T47D (cell line): ENCODE measurements around the gene ANGPTL4.
"Not testable (repeated sequence)": the region's sequence is repeated elsewhere in the genome, so short reads cannot be mapped to it uniquely, and the experiment has no call there.

Experiments used
- DNase-seq, 2 experiments: peaks; one replicate each; pipeline versions ENCODE4 v3.0.0 to v3.0.0-alpha.2; 2011 to 2012; ENCODE audit warnings: low read depth in 1 of 2, low spot score in 1 of 2
- JUND ChIP-seq: IDR thresholded peaks from 2 replicates; pipeline ENCODE4 v1.6.1; 2012; ENCODE audit warnings: low read depth
- in situ Hi-C: cut with HindIII; loops from 2 replicates; pipeline ENCODE4 v1.10.0; 2016; ENCODE audit warnings: low sequenced_read_pairs, low pct_unique_long_range_greater_than_20kb

The ANGPTL4 gene

DNA sequence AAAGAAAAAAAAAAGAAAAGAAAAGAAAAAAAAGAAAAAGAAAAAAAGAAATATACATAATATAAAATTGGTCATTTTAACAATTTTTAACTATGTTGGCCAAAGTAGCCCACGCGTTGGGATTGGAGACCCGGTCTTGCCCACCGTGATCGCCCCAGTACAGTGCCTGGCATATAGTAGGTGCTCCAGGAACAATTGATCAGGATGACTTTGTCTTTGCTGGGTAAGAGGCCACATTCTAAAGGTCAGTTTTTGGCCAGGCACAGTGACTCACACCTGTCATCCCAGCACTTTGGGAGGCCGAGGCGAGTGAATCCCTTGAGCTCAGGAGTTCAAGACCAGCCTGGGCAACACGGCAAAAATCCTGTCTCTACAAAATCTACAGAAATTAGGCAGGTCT is 3.8 kb upstream of the ANGPTL4 start:
- DNase-seq, result no peak
- in situ Hi-C loops, result no loop called here
- TF ChIP-seq JUND, result no peak

GRCh38 chr19:8361921-8362793 is 1.8 kb upstream of the ANGPTL4 start:
- TF ChIP-seq JUND, result peak; percentile 31; the same call in 1 of the 2 replicates
- in situ Hi-C loops, result no loop called here
- DNase-seq, result peak in 1 of 2 experiments; percentile 97

DNA sequence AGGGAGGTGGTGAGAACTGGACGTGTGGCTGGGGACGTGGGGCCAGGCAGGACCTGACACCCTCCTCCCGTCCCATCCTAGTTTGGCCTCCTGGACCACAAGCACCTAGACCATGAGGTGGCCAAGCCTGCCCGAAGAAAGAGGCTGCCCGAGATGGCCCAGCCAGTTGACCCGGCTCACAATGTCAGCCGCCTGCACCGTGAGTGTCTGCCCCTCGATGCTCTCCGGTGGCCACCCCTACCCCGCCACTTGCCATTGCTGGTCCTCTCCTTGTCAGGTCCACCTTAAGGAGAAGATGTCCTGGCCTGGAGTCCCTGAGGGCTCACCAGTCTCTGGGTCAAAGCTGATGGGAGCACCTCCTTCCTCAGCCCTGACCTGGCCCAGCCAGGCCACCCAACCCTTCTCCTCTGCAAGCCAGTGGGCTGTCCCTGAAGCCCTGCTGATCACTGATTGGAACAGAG is 2.2 kb downstream of the ANGPTL4 start:
- DNase-seq, result no peak
- in situ Hi-C loops, result no loop called here
- TF ChIP-seq JUND, result no peak

- DNase-seq, result no peak
- TF ChIP-seq JUND, result no peak
- in situ Hi-C loops, result no loop called here
These were observed 3.0 kb downstream of the ANGPTL4 start for GRCh38 chr19:8366961-8367326.

DNA sequence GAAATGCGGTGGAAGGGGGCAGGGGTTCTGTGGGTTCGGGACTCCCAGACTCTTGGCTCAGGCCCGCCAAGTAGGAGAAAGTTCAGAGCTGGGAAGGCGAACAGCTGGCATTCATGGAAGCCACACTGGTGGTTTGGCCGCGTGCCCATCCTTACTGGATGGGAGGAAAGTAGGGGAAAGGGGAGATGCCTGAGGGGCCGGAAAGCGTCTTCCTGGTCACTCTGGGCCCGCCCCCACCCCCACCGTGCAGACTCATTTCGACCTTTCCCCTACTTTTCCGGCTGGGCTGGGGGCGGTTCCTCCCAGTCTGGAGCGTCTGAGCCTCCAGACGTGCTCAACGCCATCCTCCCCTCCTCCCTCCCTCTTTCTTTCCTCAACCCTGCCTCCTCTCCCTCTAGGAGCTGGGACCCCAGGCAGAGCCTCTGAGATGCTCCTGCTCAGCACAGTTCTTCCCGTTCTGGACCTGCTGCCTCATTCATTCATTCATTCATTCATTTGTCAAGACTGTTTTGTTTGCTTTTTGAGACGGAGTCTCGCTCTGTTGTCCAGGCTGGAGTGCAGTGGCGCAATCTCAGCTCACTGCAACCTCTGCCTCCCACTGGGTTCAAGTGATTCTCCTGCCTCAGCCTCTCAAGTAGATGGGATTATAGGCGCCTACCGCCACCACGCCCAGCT is 3.5 kb downstream of the ANGPTL4 start:
- in situ Hi-C loops, result no loop called here
- no peak for TF ChIP-seq JUND
- peak in 1 of 2 experiments; percentile 90 for DNase-seq

DNA sequence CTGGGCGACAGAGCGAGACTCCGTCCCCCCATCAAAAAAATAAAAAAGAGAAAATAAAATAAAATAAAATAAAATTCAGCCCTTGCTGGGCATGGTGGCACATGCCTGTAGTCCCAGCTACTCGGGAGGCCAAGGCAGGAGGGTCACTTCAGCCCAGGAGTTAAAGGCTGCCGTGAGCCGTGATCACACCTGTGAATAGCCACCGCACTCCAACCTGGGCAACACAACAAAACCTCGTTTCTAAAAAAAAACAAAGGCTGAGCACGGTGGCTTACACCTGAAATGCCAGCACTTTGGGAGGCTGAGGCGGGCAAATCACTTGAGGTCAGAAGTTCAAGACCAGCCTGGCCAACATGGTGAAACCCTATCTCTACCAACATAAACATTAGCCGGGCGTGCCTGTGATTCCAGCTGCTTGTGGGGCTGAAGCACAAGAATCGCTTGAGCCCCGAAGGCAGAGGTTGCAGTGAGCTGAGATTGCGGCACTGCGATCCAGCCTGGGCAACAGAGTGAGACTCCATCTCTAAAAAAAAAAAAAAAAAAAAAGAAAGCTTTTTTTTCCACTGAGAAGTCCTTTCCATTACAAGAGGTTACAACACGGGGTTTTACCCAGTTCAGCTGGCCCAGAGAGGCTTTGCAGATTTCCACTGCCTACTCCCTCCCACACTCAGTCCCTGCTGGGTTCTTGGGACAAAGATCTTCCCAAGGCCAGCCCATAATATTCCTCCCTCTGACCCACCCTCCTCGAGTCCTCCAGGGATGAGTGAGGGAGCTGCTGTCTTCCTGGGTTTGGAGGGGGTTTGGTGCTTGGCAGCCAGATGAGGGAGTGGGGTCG is 6.4 kb downstream of the ANGPTL4 start:
- no peak for TF ChIP-seq JUND
- no peak for DNase-seq
- in situ Hi-C loops, result no loop called here

DNA sequence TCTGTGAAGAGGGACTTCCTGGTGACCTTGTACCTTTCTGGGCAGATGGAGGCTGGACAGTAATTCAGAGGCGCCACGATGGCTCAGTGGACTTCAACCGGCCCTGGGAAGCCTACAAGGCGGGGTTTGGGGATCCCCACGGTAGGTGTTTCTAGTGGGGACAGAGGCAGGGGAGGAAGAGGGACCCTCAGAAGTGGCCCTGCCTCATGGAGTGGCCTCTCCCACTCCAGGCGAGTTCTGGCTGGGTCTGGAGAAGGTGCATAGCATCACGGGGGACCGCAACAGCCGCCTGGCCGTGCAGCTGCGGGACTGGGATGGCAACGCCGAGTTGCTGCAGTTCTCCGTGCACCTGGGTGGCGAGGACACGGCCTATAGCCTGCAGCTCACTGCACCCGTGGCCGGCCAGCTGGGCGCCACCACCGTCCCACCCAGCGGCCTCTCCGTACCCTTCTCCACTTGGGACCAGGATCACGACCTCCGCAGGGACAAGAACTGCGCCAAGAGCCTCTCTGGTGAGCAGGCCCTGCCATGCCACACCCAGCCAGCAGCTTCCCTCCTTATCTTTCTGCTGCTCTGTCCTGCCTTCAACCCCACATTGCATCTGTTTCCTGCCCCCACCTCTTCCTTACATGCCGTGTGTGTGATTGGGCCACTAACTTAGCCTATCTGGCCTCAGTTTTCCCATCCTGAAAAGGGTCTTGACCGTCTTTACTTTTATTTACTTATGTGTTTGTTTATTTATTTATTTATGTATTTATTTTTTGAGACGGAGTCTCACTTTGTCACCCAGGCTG is 7.3 kb downstream of the ANGPTL4 start:
- DNase-seq, result no peak
- in situ Hi-C loops, result no loop called here
- TF ChIP-seq JUND, result no peak

DNA sequence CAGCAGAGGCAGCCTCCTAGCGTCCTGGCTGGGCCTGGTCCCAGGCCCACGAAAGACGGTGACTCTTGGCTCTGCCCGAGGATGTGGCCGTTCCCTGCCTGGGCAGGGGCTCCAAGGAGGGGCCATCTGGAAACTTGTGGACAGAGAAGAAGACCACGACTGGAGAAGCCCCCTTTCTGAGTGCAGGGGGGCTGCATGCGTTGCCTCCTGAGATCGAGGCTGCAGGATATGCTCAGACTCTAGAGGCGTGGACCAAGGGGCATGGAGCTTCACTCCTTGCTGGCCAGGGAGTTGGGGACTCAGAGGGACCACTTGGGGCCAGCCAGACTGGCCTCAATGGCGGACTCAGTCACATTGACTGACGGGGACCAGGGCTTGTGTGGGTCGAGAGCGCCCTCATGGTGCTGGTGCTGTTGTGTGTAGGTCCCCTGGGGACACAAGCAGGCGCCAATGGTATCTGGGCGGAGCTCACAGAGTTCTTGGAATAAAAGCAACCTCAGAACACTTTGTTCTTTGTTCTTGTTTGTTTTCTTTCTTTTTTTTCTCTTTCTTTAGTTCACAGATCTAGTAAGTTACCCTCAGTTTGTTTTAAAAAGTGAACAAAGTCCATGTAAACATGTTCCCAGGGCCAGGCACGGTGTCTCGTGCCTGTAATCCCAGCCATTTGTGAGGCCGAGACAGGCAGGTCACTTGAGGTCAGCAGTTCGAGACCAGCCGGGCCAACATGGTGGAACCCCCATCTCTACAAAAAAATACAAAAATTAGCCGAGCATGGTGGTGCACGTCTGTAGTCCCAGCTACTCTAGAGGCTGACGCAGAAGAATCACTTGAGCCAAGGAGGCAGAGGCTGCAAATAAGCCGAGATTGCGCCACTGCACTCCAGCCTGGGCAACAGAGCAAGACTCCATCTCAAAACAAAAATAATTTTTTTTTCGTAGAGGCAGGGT is 10.2 kb downstream of the ANGPTL4 start:
- DNase-seq, result no peak
- no peak for TF ChIP-seq JUND
- in situ Hi-C loops, result no loop called here

DNA sequence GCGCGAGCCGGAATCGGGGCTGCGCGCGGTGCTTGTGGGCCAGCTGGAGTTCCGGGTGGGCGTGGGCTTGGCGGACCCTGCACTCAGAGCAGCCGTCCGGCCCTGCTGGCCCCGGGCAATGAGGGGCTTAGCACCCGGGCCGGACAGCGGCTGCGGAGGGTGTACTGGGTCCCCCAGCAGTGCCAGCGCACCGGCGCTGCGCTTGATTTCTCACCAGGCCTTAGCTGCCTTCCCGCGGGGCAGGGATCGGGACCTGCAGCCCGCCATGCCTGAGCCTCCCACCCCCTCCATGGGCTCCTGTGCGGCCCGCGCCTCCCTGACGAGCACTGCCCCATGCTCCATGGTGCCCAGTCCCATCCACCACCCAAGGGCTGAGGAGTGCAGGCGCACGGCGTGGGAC is 11.8 kb downstream of the ANGPTL4 start:
- in situ Hi-C loops, DNase-seq: not testable (repeated sequence)

DNA sequence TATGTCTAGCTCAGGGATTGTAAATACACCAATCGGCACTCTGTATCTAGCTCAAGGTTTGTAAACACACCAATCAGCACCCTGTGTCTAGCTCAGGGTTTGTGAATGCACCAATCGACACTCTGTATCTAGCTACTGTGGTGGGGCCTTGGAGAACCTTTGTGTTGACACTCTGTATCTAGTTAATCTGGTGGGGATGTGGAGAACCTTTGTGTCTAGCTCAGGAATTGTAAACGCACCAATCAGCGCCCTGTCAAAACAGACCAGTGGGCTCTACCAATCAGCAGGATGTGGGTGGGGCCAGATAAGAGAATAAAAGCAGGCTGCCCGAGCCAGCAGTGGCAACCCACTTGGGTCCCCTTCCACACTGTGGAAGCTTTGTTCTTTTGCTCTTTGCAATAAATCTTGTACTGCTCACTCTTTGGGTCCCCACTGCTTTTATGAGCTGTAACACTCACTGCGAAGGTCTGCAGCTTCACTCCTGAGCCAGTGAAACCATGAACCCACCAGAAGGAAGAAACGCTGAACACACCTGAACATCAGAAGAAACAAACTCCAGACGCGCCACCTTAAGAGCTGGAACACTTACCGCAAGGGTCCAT is 12.5 kb downstream of the ANGPTL4 start:
- in situ Hi-C loops, DNase-seq: not testable (repeated sequence)

DNA sequence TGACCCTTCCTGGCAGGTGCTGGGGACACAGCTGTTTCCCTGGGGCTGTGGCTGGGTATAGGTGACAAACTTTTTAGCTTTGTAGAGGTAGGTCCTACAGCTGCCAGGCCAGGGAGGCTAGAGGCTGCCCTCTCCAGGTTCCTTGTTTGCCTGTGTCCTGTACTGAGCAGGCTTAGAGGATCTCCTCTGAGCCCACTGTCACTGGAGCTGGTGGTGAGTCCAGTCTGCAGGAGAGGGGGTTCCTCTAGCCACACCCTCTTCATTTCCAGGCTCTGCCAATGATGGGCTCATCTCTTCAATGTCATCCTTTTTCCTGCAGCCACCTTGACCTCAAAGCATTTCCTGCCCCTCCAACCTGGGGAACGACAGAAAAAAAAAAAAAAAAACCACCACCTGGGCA is 13.6 kb downstream of the ANGPTL4 start:
- no peak for TF ChIP-seq JUND
- no peak for DNase-seq
- in situ Hi-C loops, result no loop called here

- DNase-seq, in situ Hi-C loops: not testable (repeated sequence)
These were observed 15.4 kb downstream of the ANGPTL4 start for GRCh38 chr19:8379156-8379891.

DNA sequence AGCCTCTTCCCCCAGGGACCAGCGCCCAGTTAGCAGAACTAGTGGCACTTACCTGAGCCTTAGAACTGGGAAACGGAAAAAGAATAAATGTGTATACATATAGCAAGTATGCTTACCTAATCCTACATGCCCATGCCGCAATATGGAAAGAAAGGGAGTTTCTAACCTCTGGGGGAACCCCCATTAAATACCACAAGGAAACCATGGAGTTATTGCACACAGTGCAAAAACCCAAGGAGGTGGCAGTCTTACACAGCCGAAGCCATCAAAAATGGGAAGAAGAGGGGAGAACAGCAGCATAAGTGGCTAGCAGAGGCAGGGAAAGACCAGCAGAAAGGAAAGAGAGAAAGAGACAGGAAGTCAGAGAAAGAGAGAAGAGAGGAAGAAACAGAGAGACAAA is 20.6 kb downstream of the ANGPTL4 start:
- DNase-seq, in situ Hi-C loops: not testable (repeated sequence)

GRCh38 chr19:8385103-8385502 is 21.1 kb downstream of the ANGPTL4 start:
- DNase-seq, in situ Hi-C loops: not testable (repeated sequence)

DNA sequence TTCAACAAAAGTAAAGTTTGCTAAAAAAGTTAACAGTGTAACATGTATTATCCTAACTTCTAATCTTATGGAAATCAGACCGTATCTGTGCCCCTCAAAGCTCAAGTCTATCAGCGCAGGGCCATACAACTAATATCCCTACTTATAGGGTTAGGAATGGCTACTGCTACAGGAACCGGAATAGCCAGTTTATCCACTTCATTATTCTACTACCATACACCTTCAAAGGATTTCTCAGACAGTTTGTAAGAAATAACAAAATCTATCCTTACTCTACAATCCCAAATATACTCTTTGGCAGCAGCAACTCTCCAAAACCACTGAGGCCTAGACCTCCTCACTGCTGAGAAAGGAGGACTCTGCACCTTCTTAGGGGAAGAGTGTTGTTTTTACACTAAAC is 21.6 kb downstream of the ANGPTL4 start:
- in situ Hi-C loops, result not testable (repeated sequence)
- DNase-seq, result peak in 1 of 2 experiments; percentile 57
